Testis (tissue), 3 donors: Measurements from ENCODE around the gene ELL2. TPM values are rescaled to one million over a fixed set of nuclear protein-coding genes. Genes with fewer than 3 reads are reported as not detected.

Experiments
- DNase-seq: peaks from one replicate; pipeline ENCODE4 v3.0.0-alpha.2; 2019
- H3K27ac ChIP-seq, 2 donors: fragments of 200-600 bp; sonication (generic); one replicate each; pipeline ENCODE4 v1.5.1; 2019
- H3K27me3 ChIP-seq: fragments of 200-600 bp; sonication (generic); one replicate; pipeline ENCODE4 v1.5.1; 2019
- H3K36me3 ChIP-seq: fragments of 200-600 bp; sonication (generic); one replicate; pipeline ENCODE4 v1.5.1; 2017; ENCODE audit warnings: low read depth; ENCODE audit errors: missing control alignments
- H3K4me1 ChIP-seq: fragments of 200-600 bp; sonication (generic); one replicate; pipeline ENCODE4 v1.5.1; 2019
- H3K4me3 ChIP-seq, 2 donors: fragments of 200-600 bp; sonication (generic); one replicate each; pipeline ENCODE4 v1.5.1; 2017 to 2019
- H3K9me3 ChIP-seq: fragments of 200-600 bp; sonication (generic); one replicate; pipeline ENCODE4 v1.5.1; 2017
- POLR2A ChIP-seq: fragments of 450-650 bp; IDR thresholded peaks from one replicate; pipeline ENCODE4 v1.6.1; 2017; ENCODE audit warnings: antibody characterized with exemption, mild to moderate bottlenecking, moderate library complexity
- WGBS, 2 donors: methylation state at CpG; one replicate each; pipeline ENCODE4 v1.1.5; 2018; 5-methylcytosine and 5-hydroxymethylcytosine counted together
- intact Hi-C: fragments of 100-400 bp; cut with DNase I; formaldehyde crosslinking; loops from one replicate; pipeline ENCODE4 v1.15.1; 2023; ENCODE audit warnings: low total_unique reads
- polyA plus RNA-seq: library from polyadenylated mRNA; stranded (reverse); fragments of 350-450 nt; fragmentation: Illumina TruSeq; extraction: RNeasy Lipid Tissue Mini Kit (QIAGEN cat#74804); gene quantifications from one replicate; pipeline ENCODE4 v1.2.3, GENCODE V29; 2014; ENCODE audit warnings: low read depth, low replicate concordance; ENCODE audit not compliant: insufficient read depth
- total RNA-seq, 2 donors: library from RNA; depleted of rRNA; stranded (reverse); fragments of >200 nt; gene quantifications; one replicate each; pipeline ENCODE4 v1.2.3, GENCODE V29; 2016
- TF ChIP-seq, protein P1 (sequence below), 3 experiments: fragments of 450-650 bp in 2 of 3; fragments of 200-600 bp in 1 of 3; sonication (generic) in 1 of 3; IDR thresholded peaks; one replicate each; pipeline ENCODE4 v1.5.1; 2016 to 2019; ENCODE audit warnings: antibody characterized with exemption in 3 of 3, mild to moderate bottlenecking in 2 of 3, moderate library complexity in 1 of 3

The ELL2 gene
- total and polyA plus RNA-seq, 3 donors from 2014 or later = 32.1 to 87.3 (median 78.9) TPM

GRCh38 chr5:95919658-95920057, 42.0 kb downstream of the ELL2 start:
- no peak for DNase-seq
- Histone ChIP-seq H3K27ac (peak overlapping the region in 1 of 2 donors; percentile 13), H3K9me3 (no peaks in the 10 kb centered on the region), H3K36me3 (no peaks in the 10 kb centered on the region), H3K4me1 (peaks cover 59% of the 10 kb centered on the region), H3K4me3 (no peak overlapping the region), H3K27me3 (no peaks in the 10 kb centered on the region)
- intact Hi-C loops = no loop called here
- no peak for TF ChIP-seq POLR2A
- TF ChIP-seq, protein P1, sequence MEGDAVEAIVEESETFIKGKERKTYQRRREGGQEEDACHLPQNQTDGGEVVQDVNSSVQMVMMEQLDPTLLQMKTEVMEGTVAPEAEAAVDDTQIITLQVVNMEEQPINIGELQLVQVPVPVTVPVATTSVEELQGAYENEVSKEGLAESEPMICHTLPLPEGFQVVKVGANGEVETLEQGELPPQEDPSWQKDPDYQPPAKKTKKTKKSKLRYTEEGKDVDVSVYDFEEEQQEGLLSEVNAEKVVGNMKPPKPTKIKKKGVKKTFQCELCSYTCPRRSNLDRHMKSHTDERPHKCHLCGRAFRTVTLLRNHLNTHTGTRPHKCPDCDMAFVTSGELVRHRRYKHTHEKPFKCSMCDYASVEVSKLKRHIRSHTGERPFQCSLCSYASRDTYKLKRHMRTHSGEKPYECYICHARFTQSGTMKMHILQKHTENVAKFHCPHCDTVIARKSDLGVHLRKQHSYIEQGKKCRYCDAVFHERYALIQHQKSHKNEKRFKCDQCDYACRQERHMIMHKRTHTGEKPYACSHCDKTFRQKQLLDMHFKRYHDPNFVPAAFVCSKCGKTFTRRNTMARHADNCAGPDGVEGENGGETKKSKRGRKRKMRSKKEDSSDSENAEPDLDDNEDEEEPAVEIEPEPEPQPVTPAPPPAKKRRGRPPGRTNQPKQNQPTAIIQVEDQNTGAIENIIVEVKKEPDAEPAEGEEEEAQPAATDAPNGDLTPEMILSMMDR (IDR thresholded peaks at IDR 0.05) = no peak
- 62 to 78% methylated on average over 2 of the region's 2 CpGs for WGBS, 2 donors

GRCh38 chr5:95918421-95919006, 43.1 kb downstream of the ELL2 start:
- H3K27ac ChIP-seq = peak overlapping the region; percentile 10 to 28
- TF ChIP-seq, protein P1 (IDR thresholded peaks at IDR 0.05) = no peak
- no peak for TF ChIP-seq POLR2A
- 71 to 74% methylated on average over 3 of the region's 3 CpGs for WGBS, 2 donors
- H3K27me3 ChIP-seq = no peaks in the 10 kb centered on the region
- H3K4me1 ChIP-seq = peaks cover 58% of the 10 kb centered on the region
- DNase-seq = no peak
- H3K4me3 ChIP-seq = no peak overlapping the region
- intact Hi-C loops = no loop called here
- no peaks in the 10 kb centered on the region for H3K9me3 ChIP-seq
- H3K36me3 ChIP-seq = no peaks in the 10 kb centered on the region

DNA sequence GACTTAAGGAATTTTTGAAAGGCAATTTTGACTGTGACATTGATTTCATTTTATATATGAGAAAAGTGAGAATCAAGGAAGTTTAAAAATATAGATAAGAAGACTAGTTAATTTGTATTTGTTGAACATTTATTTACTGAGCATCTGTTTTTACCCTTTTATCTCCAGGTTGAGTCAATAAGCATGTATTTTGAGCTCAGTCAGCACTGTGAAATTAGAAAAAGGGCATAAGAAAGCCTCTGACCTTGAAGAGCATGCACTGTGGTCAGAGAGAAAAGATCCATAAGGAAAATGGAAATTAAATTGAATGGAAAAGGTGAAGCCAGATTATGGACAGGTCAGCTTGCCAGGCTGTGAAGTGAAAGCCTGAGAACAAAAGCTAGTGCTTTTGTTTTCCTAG, 44.4 kb downstream of the ELL2 start:
- no peak for DNase-seq
- H3K27me3 ChIP-seq = no peaks in the 10 kb centered on the region
- no peak for TF ChIP-seq POLR2A
- TF ChIP-seq, protein P1 (IDR thresholded peaks at IDR 0.05) = no peak
- H3K4me3 ChIP-seq = no peak overlapping the region
- intact Hi-C loops = no loop called here
- peaks cover 46% of the 10 kb centered on the region for H3K4me1 ChIP-seq
- H3K27ac ChIP-seq = peak overlapping the region in 1 of 2 donors; percentile 61
- no peaks in the 10 kb centered on the region for H3K36me3 ChIP-seq
- H3K9me3 ChIP-seq = no peaks in the 10 kb centered on the region

DNA sequence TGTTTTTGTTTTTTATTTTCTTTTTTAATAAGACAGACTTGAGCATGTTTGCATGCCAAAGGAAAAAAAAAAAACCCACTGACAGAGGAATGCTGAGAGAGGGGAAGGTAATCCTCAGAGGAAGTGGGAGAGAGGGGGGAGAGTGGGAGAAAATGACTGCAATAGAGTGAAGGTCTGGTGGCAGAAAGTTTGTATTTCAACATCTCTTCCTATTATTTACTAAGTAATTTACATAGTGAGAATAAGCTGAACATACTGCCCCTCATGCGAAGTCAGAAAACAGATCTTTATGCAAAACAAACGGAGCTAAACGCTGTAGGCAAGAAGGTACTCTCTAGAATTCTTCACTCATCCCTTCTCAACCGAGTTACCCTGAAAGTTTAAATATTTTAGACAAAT, 45.0 kb downstream of the ELL2 start:
- Histone ChIP-seq H3K36me3 (no peaks in the 10 kb centered on the region), H3K27me3 (no peaks in the 10 kb centered on the region), H3K4me1 (peaks cover 41% of the 10 kb centered on the region), H3K9me3 (no peaks in the 10 kb centered on the region), H3K4me3 (no peak overlapping the region), H3K27ac (peak overlapping the region; percentile 51 to 61)
- TF ChIP-seq, protein P1 (IDR thresholded peaks at IDR 0.05) = no peak
- no peak for TF ChIP-seq POLR2A
- intact Hi-C loops = no loop called here
- WGBS, 2 donors = 90 to 93% methylated on average over 4 of the region's 4 CpGs
- DNase-seq = no peak

- Histone ChIP-seq H3K27me3 (no peaks in the 10 kb centered on the region), H3K4me3 (no peak overlapping the region), H3K27ac (peak overlapping the region; percentile 51 to 61), H3K36me3 (no peaks in the 10 kb centered on the region), H3K9me3 (no peaks in the 10 kb centered on the region), H3K4me1 (peaks cover 36% of the 10 kb centered on the region)
- 57 to 68% methylated on average over 3 of the region's 3 CpGs for WGBS, 2 donors
- DNase-seq = no peak
- intact Hi-C loops = no loop called here
- TF ChIP-seq, protein P1 (IDR thresholded peaks at IDR 0.05) = no peak
- TF ChIP-seq POLR2A = no peak
Observed at GRCh38 chr5:95915999-95916686, 45.5 kb downstream of the ELL2 start.
